CD8-positive, alpha-beta memory T cell (primary cell): ENCODE measurements around the gene GCSAM. TPM values are rescaled to one million over a fixed set of nuclear protein-coding genes. Genes with fewer than 3 reads are reported as not detected.
"Not testable (repeated sequence)": the region's sequence is repeated elsewhere in the genome, so short reads cannot be mapped to it uniquely, and the experiment has no call there.

Experiments
- CTCF ChIA-PET: fragments of 350-600 bp; sonication (Branson Sonifier 250); formaldehyde crosslinking; loops from one replicate; lab custom pipeline; 2021; ENCODE audit warnings: antibody characterized with exemption; lab: Charles Lee
- POLR2A ChIA-PET: fragments of 350-600 bp; sonication (Branson Sonifier 250); formaldehyde crosslinking; loops from one replicate; lab custom pipeline; 2021; ENCODE audit warnings: antibody characterized with exemption; lab: Charles Lee
- DNase-seq, 5 donors: peaks; one replicate each; pipeline versions ENCODE4 v3.0.0 to v3.0.0-alpha.2; 2020 to 2022; ENCODE audit warnings: mixed read lengths in 1 of 5
- H3K27ac ChIP-seq: one replicate; pipeline ENCODE4 v1.7.0; 2013; ENCODE audit warnings: low read depth, mild to moderate bottlenecking, low read length, moderate library complexity
- H3K27me3 ChIP-seq: 2 replicates; pipeline ENCODE4 v1.7.0; 2013; ENCODE audit warnings: low read length, mild to moderate bottlenecking; ENCODE audit not compliant: insufficient read depth, poor library complexity, severe bottlenecking
- H3K36me3 ChIP-seq: 2 replicates; pipeline ENCODE4 v1.7.0; 2013; ENCODE audit warnings: mild to moderate bottlenecking, low read length, moderate library complexity; ENCODE audit not compliant: insufficient read depth
- H3K4me1 ChIP-seq: 2 replicates; pipeline ENCODE4 v1.7.0; 2013; ENCODE audit warnings: mild to moderate bottlenecking, low read length, moderate library complexity; ENCODE audit not compliant: insufficient read depth
- H3K4me3 ChIP-seq: 2 replicates; pipeline ENCODE4 v1.7.0; 2013; ENCODE audit warnings: mild to moderate bottlenecking, low read length
- H3K9me3 ChIP-seq: 2 replicates; pipeline ENCODE4 v1.7.0; 2013; ENCODE audit warnings: mild to moderate bottlenecking, low read length
- H3K27ac Mint-ChIP-seq, 8 donors: one replicate each; pipeline ENCODE4 v1.8.0; 2020 to 2021; ENCODE audit warnings: mixed read lengths in 8 of 8, mild to moderate bottlenecking in 6 of 8, inconsistent platforms in 3 of 8, moderate library complexity in 3 of 8
- H3K27me3 Mint-ChIP-seq, 2 donors: one replicate each; pipeline ENCODE4 v1.8.0; 2020 to 2021; ENCODE audit warnings: mixed read lengths in 2 of 2, mild to moderate bottlenecking in 1 of 2, moderate library complexity in 1 of 2
- H3K36me3 Mint-ChIP-seq, 3 donors: one replicate each; pipeline ENCODE4 v1.8.0; 2020 to 2021; ENCODE audit warnings: mixed read lengths in 3 of 3, inconsistent platforms in 1 of 3, mild to moderate bottlenecking in 1 of 3
- H3K4me1 Mint-ChIP-seq, 3 donors: one replicate each; pipeline ENCODE4 v1.8.0; 2020 to 2021; ENCODE audit warnings: mixed read lengths in 3 of 3, inconsistent platforms in 1 of 3, mild to moderate bottlenecking in 1 of 3
- H3K4me3 Mint-ChIP-seq, 7 donors: one replicate each; pipeline ENCODE4 v1.8.0; 2020 to 2021; ENCODE audit warnings: mixed read lengths in 7 of 7, mild to moderate bottlenecking in 6 of 7, moderate library complexity in 4 of 7, inconsistent platforms in 2 of 7
- H3K9me3 Mint-ChIP-seq, 5 donors: one replicate each; pipeline ENCODE4 v1.8.0; 2020 to 2022; ENCODE audit warnings: mixed read lengths in 5 of 5, mild to moderate bottlenecking in 3 of 5, moderate library complexity in 2 of 5, inconsistent platforms in 1 of 5
- polyA plus RNA-seq: library from polyadenylated mRNA; unstranded; fragments of 300-500 nt; fragmentation: Illumina TruSeq; gene quantifications from one replicate; pipeline ENCODE4 v1.2.3, GENCODE V29; 2021
- total RNA-seq, 2 experiments: library from RNA; stranded (reverse); gene quantifications; one replicate each; pipeline ENCODE4 v1.2.3, GENCODE V29; 2021

The GCSAM gene
- total and polyA plus RNA-seq, 3 experiments from 2014 or later: 4.1 to 17.8 (median 4.8) TPM

GRCh38 chr3:112074616-112075497, 58.2 kb downstream of the GCSAM start:
- no peak overlapping the region for H3K4me3 ChIP-seq
- H3K4me1 ChIP-seq: peaks cover 21% of the 10 kb centered on the region
- H3K4me1 Mint-ChIP-seq: peaks cover 20 to 37% (median 28%) of the 10 kb centered on the region in 3 donors
- H3K27ac ChIP-seq: no peak overlapping the region
- peak overlapping the region in 6 of 8 donors; percentile 24 to 86 (median 57) for H3K27ac Mint-ChIP-seq
- POLR2A ChIA-PET: no interaction called here
- H3K36me3 ChIP-seq: no peaks in the 10 kb centered on the region
- CTCF ChIA-PET: no interaction called here
- peaks cover 4 to 21% of the 10 kb centered on the region in 2 donors for H3K27me3 Mint-ChIP-seq
- peak in 3 of 5 donors; percentile 8 to 53 (median 37) for DNase-seq
- peak overlapping the region in 4 of 7 donors; percentile 18 to 63 (median 30) for H3K4me3 Mint-ChIP-seq
- H3K9me3 Mint-ChIP-seq: no peaks in the 10 kb centered on the region
- peaks cover 0 to 4% (median 0%) of the 10 kb centered on the region in 3 donors for H3K36me3 Mint-ChIP-seq
- H3K9me3 ChIP-seq: no peaks in the 10 kb centered on the region
- no peaks in the 10 kb centered on the region for H3K27me3 ChIP-seq

GRCh38 chr3:112074006-112074405, 59.0 kb downstream of the GCSAM start:
- Histone ChIP-seq H3K36me3 (no peaks in the 10 kb centered on the region), H3K4me1 (peaks cover 21% of the 10 kb centered on the region), H3K27ac (no peak overlapping the region), H3K27me3 (no peaks in the 10 kb centered on the region), H3K9me3 (no peaks in the 10 kb centered on the region), H3K4me3 (no peak overlapping the region)
- ChIA-PET CTCF (no interaction called here), POLR2A (no interaction called here)
- H3K4me3 Mint-ChIP-seq: no peak overlapping the region
- peaks cover 0 to 26% of the 10 kb centered on the region in 2 donors for H3K27me3 Mint-ChIP-seq
- peaks cover 0 to 2% (median 0%) of the 10 kb centered on the region in 5 donors for H3K9me3 Mint-ChIP-seq
- peaks cover 20 to 37% (median 28%) of the 10 kb centered on the region in 3 donors for H3K4me1 Mint-ChIP-seq
- H3K36me3 Mint-ChIP-seq: peaks cover 0 to 6% (median 2%) of the 10 kb centered on the region in 3 donors
- DNase-seq: no peak
- no peak overlapping the region for H3K27ac Mint-ChIP-seq

GRCh38 chr3:112072387-112073060, 60.5 kb downstream of the GCSAM start:
- H3K27me3 ChIP-seq, H3K36me3 ChIP-seq, H3K9me3 ChIP-seq, H3K27ac ChIP-seq, H3K36me3 Mint-ChIP-seq, H3K9me3 Mint-ChIP-seq, POLR2A ChIA-PET: not testable (repeated sequence)
- CTCF ChIA-PET: interaction anchor here (1.2 kb wide), 2 partner anchors 29 to 59 kb away, joined by 3 to 4 read pairs; no protein-coding TSS in a partner anchor
- peaks cover 21% of the 10 kb centered on the region for H3K4me1 ChIP-seq
- peak overlapping the region in 7 of 8 donors; percentile 18 to 91 (median 53) for H3K27ac Mint-ChIP-seq
- DNase-seq: peak; percentile 6 to 80 (median 50)
- H3K4me3 Mint-ChIP-seq: peak overlapping the region; percentile 13 to 78 (median 64)
- peaks cover 4 to 33% of the 10 kb centered on the region in 2 donors for H3K27me3 Mint-ChIP-seq
- peak overlapping the region; percentile 37 for H3K4me3 ChIP-seq
- H3K4me1 Mint-ChIP-seq: peaks cover 20 to 37% (median 28%) of the 10 kb centered on the region in 3 donors

Other genes starting within 250 kb of the GCSAM start
- gene ABHD10, start 154.2 kb downstream of the GCSAM start, total RNA-seq: 10 to 100 TPM; 43.1 to 44.1 TPM
- 30.6 TPM for gene ABHD10, start 154.2 kb downstream of the GCSAM start, polyA plus RNA-seq
- gene TAGLN3, start 134.3 kb downstream of the GCSAM start, total RNA-seq: not detected
- not detected for gene TAGLN3, start 134.3 kb downstream of the GCSAM start, polyA plus RNA-seq
- gene TMPRSS7, start 98.5 kb downstream of the GCSAM start, total RNA-seq: not detected
- gene TMPRSS7, start 98.5 kb downstream of the GCSAM start, polyA plus RNA-seq: not detected
- gene C3orf52, start 46.9 kb downstream of the GCSAM start, total RNA-seq: 1 to 10 TPM; 2.8 to 3.4 TPM
- 0.12 TPM for gene C3orf52, start 46.9 kb downstream of the GCSAM start, polyA plus RNA-seq
- not detected for gene SLC9C1, start 161.0 kb upstream of the GCSAM start, total RNA-seq
- not detected for gene SLC9C1, start 161.0 kb upstream of the GCSAM start, polyA plus RNA-seq
- gene CD200, start 199.9 kb upstream of the GCSAM start, total RNA-seq: 10 to 100 TPM; 17.9 to 18.3 TPM
- gene CD200, start 199.9 kb upstream of the GCSAM start, polyA plus RNA-seq: 1.7 TPM